ENCODE measurements around the gene RAD50. TPM values are rescaled to one million over a fixed set of nuclear protein-coding genes. Genes with fewer than 3 reads are reported as not detected.

The RAD50 gene
- total RNA-seq, 2 donors from 2014 or later, result 28.4 to 32.7 TPM

- TF ChIP-seq CTCF (IDR thresholded peaks at IDR 0.05), result no peak
- ATAC-seq (ENCODE audit: insufficient number of reproducible peaks, low FRiP score, low read depth) (no peak), DNase-seq (ENCODE audit: low spot score) (no peak)
- Histone ChIP-seq H3K4me1 (ENCODE audit: control insufficient read depth in 1 of 2, low read depth in 2 of 2) (peaks cover 6 to 40% of the 10 kb centered on the region in 2 donors), H3K9me3 (no peaks in the 10 kb centered on the region), H3K4me3 (peak within 1 kb of the TSS; percentile 63), H3K27ac (peak within 1 kb of the TSS; percentile 88 to 91), H3K36me3 (no peaks in the 10 kb centered on the region), H3K27me3 (replicated peaks; ENCODE audit: insufficient read depth) (no peaks in the 10 kb centered on the region)
Measured at GRCh38 chr5:132673939-132674630, 117.3 kb downstream of the RAD50 start, which contains the start of gene IL4. TSS of gene IL4 (plus strand) at chr5:132673989. CDS start at chr5:132674051, 62 bp downstream.

- Histone ChIP-seq H3K9me3 (no peaks in the 10 kb centered on the region), H3K36me3 (no peaks in the 10 kb centered on the region), H3K27ac (peak overlapping the region; percentile 88 to 91), H3K4me3 (peak overlapping the region; percentile 63), H3K4me1 (ENCODE audit: control insufficient read depth in 1 of 2, low read depth in 2 of 2) (peaks cover 6 to 40% of the 10 kb centered on the region in 2 donors), H3K27me3 (replicated peaks; ENCODE audit: insufficient read depth) (no peaks in the 10 kb centered on the region)
- ATAC-seq (ENCODE audit: insufficient number of reproducible peaks, low FRiP score, low read depth), result peak; percentile 53
- no peak for DNase-seq (ENCODE audit: low spot score)
- no peak for TF ChIP-seq CTCF (IDR thresholded peaks at IDR 0.05)
Measured at GRCh38 chr5:132674671-132675506, 118.1 kb downstream of the RAD50 start.

- DNase-seq (ENCODE audit: low spot score) (no peak), ATAC-seq (ENCODE audit: insufficient number of reproducible peaks, low FRiP score, low read depth) (no peak)
- no peaks in the 10 kb centered on the region for H3K9me3 ChIP-seq
- H3K27ac ChIP-seq, result peak overlapping the region; percentile 88 to 91
- H3K36me3 ChIP-seq, result no peaks in the 10 kb centered on the region
- peaks cover 6 to 40% of the 10 kb centered on the region in 2 donors for H3K4me1 ChIP-seq (ENCODE audit: control insufficient read depth in 1 of 2, low read depth in 2 of 2)
- H3K4me3 ChIP-seq, result no peak overlapping the region
- no peaks in the 10 kb centered on the region for H3K27me3 ChIP-seq (replicated peaks; ENCODE audit: insufficient read depth)
- no peak for TF ChIP-seq CTCF (IDR thresholded peaks at IDR 0.05)
Measured at GRCh38 chr5:132675936-132676689, 119.3 kb downstream of the RAD50 start.

- Histone ChIP-seq H3K36me3 (no peaks in the 10 kb centered on the region), H3K27ac (peak overlapping the region; percentile 88 to 91), H3K9me3 (no peaks in the 10 kb centered on the region), H3K4me3 (no peak overlapping the region), H3K27me3 (replicated peaks; ENCODE audit: insufficient read depth) (no peaks in the 10 kb centered on the region), H3K4me1 (ENCODE audit: control insufficient read depth in 1 of 2, low read depth in 2 of 2) (peaks cover 6 to 40% of the 10 kb centered on the region in 2 donors)
- DNase-seq (ENCODE audit: low spot score), result peak; percentile 68
- TF ChIP-seq CTCF (IDR thresholded peaks at IDR 0.05), result peak; percentile 67
- peak; percentile 72 for ATAC-seq (ENCODE audit: insufficient number of reproducible peaks, low FRiP score, low read depth)
Measured at GRCh38 chr5:132677191-132677590, 120.4 kb downstream of the RAD50 start.
